Myocyte (in vitro differentiated cells): ENCODE measurements around the gene FXR2. TPM values are rescaled to one million over a fixed set of nuclear protein-coding genes. Genes with fewer than 3 reads are reported as not detected.
"Not testable (repeated sequence)": the region's sequence is repeated elsewhere in the genome, so short reads cannot be mapped to it uniquely, and the experiment has no call there.

Experiments used
- DNase-seq: peaks from one replicate; pipeline ENCODE4 v3.0.0-alpha.2; 2012; ENCODE audit warnings: low read depth
- polyA plus RNA-seq: library from polyadenylated mRNA; unstranded; fragments of >200 nt; gene quantifications from one replicate; pipeline ENCODE4 v1.2.1, GENCODE V29; 2012; ENCODE audit warnings: missing spikeins
- total RNA-seq: library from RNA; depleted of rRNA; stranded (reverse); fragments of >200 nt; gene quantifications from 2 replicates; pipeline ENCODE4 v1.2.3, GENCODE V29; 2014

Gene FXR2
- total RNA-seq = 85.2 and 85.6 TPM in 2 replicates
- polyA plus RNA-seq = 50.9 TPM

- peak; percentile 100 for DNase-seq
Measured at GRCh38 chr17:7614425-7615264, at the start of gene FXR2. Gene FXR2, minus strand, starts transcription at chr17:7614897. Its CDS starts 365 bp downstream, at chr17:7614532.

- DNase-seq = no peak
Measured at GRCh38 chr17:7656958-7657609, 42.4 kb upstream of the FXR2 start.

- no peak for DNase-seq
Measured at GRCh38 chr17:7655541-7655840, 40.8 kb upstream of the FXR2 start.

- no peak for DNase-seq
Measured at GRCh38 chr17:7654832-7655540, 40.3 kb upstream of the FXR2 start.

- DNase-seq = no peak
Measured at GRCh38 chr17:7652388-7653356, 38.0 kb upstream of the FXR2 start.

- no peak for DNase-seq
Measured at GRCh38 chr17:7651665-7652387, 37.1 kb upstream of the FXR2 start.

- DNase-seq = no peak
Measured at GRCh38 chr17:7651097-7651664, 36.5 kb upstream of the FXR2 start.

- no peak for DNase-seq
Measured at GRCh38 chr17:7650509-7651096, 35.9 kb upstream of the FXR2 start, which contains the start of gene ATP1B2. Gene ATP1B2, plus strand, starts transcription at chr17:7650926. Its CDS starts 593 bp downstream, at chr17:7651519.

GRCh38 chr17:7647018-7647417 lies 32.3 kb upstream of the FXR2 start:
- DNase-seq = no peak

DNA sequence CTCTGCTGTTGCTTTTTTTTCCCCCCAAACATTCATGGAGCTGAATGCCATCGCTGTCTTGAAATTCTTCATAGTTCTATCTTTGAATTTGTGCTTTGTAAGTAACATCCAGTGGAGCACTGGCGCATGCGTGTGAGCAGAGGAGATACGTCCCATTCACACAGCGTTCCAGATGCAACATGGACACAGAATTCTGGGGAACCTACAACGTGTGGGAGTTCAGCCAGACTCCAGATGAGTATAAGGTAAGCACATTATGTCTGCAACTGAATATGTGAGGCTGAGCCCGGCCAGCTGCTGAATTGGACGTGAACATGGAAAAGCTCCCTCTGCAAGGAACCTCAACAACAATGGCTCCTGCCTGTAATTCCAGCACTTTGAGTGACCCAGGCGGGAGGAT lies 31.8 kb upstream of the FXR2 start:
- no peak for DNase-seq

GRCh38 chr17:7644775-7645174 lies 30.1 kb upstream of the FXR2 start:
- no peak for DNase-seq

DNA sequence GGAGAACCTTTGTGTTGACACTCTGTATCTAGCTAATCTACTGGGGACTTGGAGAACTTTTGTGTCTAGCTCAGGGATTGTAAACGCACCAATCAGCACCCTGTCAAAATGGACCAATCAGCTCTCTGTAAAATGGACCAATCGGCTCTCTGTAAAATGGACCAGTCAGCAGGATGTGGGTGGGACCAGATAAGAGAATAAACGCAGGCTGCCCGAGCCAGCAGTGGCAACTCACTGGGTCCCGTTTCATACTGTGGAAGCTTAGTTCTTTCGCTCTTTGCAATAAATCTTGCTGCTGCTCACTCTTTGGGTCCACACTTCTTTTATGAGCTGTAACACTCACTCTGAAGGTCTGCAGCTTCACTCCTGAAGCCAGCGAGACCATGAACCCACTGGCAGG lies 26.9 kb upstream of the FXR2 start:
- DNase-seq = not testable (repeated sequence)

- DNase-seq = no peak
Measured at GRCh38 chr17:7640783-7641182, 26.1 kb upstream of the FXR2 start.

DNA sequence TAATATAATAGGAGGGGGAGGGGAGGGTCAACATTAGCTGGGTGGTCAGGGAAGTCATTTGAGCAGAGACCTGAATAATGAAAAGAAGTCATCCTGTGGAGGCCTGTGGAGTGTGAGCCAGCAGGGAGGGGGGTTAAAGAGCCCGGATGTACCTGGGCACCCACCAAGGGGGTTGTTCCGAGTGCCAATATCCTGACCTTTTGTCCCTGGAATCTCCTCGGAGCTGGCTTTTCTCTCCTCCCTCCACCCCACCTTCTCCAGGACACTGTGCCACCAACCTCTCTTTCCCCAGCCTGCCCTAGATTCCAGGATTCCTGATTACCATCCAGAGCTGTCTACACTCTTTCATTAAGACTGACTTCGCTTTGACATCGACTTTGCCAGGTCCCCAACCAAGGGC lies 21.5 kb upstream of the FXR2 start:
- DNase-seq = no peak

- DNase-seq = peak; percentile 62
Measured at GRCh38 chr17:7634384-7634783, 19.7 kb upstream of the FXR2 start.

DNA sequence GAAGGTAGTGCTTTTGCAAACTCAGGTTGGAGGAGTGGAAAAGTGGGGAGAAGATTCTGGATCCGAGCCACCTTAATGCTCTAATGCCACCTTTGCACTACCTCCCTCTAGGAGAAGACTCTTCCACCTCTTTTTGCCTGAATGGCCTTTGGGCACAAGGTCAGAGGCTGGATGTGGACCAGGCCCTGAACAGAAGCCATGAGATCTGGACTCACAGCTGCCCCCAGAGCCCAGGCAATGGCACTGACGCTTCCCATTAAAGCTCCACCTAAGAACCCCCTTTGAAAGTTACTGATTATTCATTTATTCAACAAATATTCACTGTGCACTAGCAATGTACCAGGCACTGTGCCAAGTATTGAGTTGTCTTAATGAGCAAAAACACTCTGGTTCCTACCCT lies 18.4 kb upstream of the FXR2 start:
- no peak for DNase-seq

DNA sequence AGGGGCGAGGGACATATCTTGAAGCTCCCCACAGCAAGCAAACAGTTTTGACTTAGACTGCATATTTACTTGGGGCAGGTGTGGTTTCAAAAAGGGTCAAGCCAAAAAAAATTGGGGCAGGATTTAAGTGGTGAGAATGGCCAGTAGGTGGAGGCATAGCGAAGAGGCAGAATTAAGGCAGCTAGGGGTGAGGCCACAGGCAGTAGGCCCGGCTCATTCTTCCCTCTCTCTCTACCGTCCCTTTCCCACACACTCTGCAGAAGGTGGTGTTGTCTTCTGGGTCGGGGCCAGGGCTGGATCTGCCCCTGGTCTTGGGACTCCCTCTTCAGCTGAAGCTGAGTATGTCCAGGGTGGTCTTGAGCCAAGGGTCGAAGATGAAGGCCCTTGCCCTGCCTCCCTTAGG lies 17.8 kb upstream of the FXR2 start:
- DNase-seq = peak; percentile 65

DNA sequence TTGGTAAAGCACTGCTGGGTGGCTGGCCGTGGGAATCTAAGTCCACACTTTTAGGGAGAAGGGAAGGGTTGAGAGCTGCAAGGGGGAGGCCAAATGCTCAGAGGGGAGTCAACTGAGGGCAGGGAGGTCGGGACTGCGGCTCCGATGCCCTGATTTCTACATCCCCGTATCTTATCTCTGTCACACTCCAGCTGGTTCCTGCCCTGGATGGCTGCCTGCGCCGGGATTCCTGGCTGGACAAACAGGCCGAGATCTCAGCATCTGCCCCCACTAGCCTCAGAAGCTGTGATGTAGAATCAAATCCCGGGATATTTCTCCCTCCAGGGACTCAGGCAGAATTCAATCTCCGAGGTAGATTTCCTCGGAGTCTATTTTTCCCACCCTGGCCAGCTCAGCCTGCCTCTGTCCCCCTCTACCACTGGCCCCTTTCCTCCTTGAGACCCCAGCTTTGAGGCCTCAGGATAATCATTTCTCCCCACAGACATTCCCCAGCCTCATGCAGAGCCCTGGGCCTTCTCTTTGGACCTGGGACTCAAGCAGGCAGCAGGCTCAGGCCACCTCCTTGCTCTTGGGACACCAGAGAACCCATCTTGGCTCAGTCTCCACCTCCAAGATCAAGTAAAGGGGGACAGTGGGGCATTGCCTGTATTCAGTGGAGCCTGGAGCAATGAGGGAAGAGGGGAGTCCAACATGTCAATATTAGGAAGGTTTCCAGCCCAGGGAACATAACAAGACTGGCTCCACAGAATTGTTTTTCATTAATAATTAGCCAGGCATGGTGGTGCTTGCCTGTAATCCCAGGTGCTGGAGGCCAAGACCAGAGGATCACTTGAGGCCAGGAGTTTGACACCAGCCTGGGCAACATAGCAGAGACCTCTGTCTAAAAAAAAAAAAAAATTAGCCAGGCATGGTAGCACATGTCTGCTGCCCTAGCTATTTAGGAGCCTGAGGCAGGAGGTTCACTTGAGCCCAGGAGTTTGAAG lies 17.0 kb upstream of the FXR2 start:
- no peak for DNase-seq
